ENCODE data around the gene ENPP1. TPM values are rescaled to one million over a fixed set of nuclear protein-coding genes. Genes with fewer than 3 reads are reported as not detected.

Gene ENPP1
- 3.0 TPM for total RNA-seq

DNA sequence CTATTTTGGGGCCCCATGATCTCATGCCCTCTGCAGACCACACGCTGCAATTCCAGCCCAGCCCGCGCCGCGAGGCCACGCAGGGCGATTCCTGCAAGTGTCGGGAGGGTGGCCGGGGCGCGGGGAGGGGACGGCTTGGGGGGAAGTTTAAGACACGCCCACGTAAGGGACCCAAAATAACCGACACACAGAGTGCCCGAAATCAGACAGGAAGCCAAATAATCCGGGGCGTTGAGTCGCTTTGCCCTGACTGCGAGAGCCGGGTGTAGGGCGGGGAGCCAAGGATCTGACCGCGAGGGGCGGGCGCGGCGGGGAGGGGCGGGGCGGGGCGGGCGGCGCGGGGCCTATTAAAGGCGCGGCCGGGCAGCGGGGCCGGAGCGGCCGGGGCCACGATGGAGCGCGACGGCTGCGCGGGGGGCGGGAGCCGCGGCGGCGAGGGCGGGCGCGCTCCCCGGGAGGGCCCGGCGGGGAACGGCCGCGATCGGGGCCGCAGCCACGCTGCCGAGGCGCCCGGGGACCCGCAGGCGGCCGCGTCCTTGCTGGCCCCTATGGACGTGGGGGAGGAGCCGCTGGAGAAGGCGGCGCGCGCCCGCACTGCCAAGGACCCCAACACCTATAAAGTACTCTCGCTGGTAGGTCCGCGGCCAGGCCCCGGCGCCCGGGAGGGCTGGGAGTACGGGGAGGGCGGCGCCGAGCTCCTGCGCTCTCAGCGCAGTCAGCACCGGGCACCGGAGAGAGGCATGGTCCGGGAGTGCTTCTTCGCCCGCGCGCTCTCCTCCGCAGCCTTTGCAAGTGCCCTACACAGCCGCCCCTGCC is at the start of gene ENPP1:
Gene ENPP1 (plus strand): TSS at position 377 of the 816 bp plus-strand sequence. CDS start 16 bp downstream, at position 393.

Small RNA genes lying within 50 kb of the gene (small RNA-seq; reads per million reads assigned to genes)
- gene MIR548H5 (not detected), gene SELENOKP2 (not detected)

Other genes starting within 250 kb of the ENPP1 start
- gene ARG1, start 234.8 kb upstream of the ENPP1 start, total RNA-seq: 0.69 TPM
- gene MED23, start 179.8 kb upstream of the ENPP1 start, total RNA-seq: 56.1 TPM
- 1.2 TPM for gene ENPP3, start 170.7 kb upstream of the ENPP1 start, total RNA-seq
- not detected for gene OR2A4, start 106.6 kb upstream of the ENPP1 start, total RNA-seq
- not detected for gene CTAGE9, start 97.0 kb upstream of the ENPP1 start, total RNA-seq
- 5.5 TPM for gene CCN2, start 143.4 kb downstream of the ENPP1 start, total RNA-seq

All from diencephalon (tissue), 1 donor.